Retinal pigment epithelial cell (primary cell): ENCODE results near the gene DSPP.
A peak's percentile ranks its signal among the peaks of the same experiment; 100 is the strongest.

Experiments
- DNase-seq: peaks from one replicate; pipeline ENCODE4 v3.0.0-alpha.2; 2010; ENCODE audit warnings: low read depth
- H3K4me3 ChIP-seq: 2 replicates; pipeline ENCODE4 v1.5.1; 2011; ENCODE audit warnings: mild to moderate bottlenecking, low read length, control low read depth, moderate library complexity
- CTCF ChIP-seq: conservative IDR thresholded peaks from 2 replicates; pipeline ENCODE4 v1.5.1; 2011; ENCODE audit warnings: low read depth, low read length, control low read depth, inconsistent platforms

The DSPP gene

GRCh38 chr4:87624698-87625097 is 16.4 kb downstream of the DSPP start:
- TF ChIP-seq CTCF, result no peak
- DNase-seq, result no peak
- H3K4me3 ChIP-seq, result no peak overlapping the region

- no peak for DNase-seq
- TF ChIP-seq CTCF, result no peak
- no peak overlapping the region for H3K4me3 ChIP-seq
Measured at GRCh38 chr4:87631668-87632067, 23.3 kb downstream of the DSPP start.

- TF ChIP-seq CTCF, result no peak
- no peak overlapping the region for H3K4me3 ChIP-seq
- DNase-seq, result peak; percentile 13
Measured at GRCh38 chr4:87632469-87632868, 24.1 kb downstream of the DSPP start.

DNA sequence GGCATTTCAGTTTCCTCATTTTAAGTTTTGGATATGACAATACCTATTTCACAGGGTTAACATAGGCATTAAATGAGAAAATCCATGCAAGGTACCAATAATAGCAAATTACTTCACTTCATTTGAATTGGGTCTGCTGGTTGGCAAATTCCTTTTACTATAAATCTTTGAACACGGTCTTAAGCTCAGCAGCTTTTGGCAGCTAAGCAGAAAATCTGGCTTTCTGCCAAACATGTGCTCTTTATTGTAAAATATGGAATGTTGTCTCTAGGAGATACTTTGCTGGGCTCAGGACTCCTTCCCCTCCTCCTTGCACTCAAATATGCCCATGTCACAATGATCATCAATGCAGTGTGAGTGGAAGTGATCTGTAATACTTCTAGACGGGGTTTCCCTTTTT is 24.9 kb downstream of the DSPP start:
- no peak for TF ChIP-seq CTCF
- no peak overlapping the region for H3K4me3 ChIP-seq
- peak; percentile 87 for DNase-seq

DNA sequence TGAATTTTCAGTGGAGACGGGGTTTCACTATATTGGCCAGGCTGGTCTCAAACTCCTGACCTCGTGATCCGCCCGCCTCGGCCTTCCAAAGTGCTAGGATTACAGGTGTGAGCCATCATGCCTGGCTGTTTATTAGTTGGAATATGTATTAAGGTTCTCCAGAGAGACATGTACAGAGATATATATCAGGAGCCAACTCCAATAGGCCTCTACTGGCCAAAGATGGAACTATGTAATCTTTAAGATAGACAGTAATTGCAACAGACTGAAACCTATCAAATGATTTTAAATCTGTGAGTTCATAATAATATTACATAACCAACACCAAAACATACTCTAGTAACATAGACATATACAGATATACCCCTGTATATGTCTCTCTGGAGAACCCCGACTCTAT is 36.0 kb downstream of the DSPP start:
- TF ChIP-seq CTCF, result peak; percentile 5
- H3K4me3 ChIP-seq, result no peak overlapping the region
- no peak for DNase-seq

- TF ChIP-seq CTCF, result no peak
- DNase-seq, result no peak
- H3K4me3 ChIP-seq, result no peak within 1 kb of the TSS
Measured at GRCh38 chr4:87649980-87650379, 41.7 kb downstream of the DSPP start, which contains the start of gene DMP1. Gene DMP1 (plus strand): TSS chr4:87650280. CDS start chr4:87656493, 6,213 bp downstream.

- no peak for DNase-seq
- H3K4me3 ChIP-seq, result no peak overlapping the region
- TF ChIP-seq CTCF, result no peak
Measured at GRCh38 chr4:87650938-87651337, 42.6 kb downstream of the DSPP start.
